MV-4-11 (cell line): ENCODE measurements around the gene SLC8A1.

Experiments used
- DNase-seq: peaks from one replicate; lab custom pipeline; 2025; lab: John Stamatoyannopoulos, UW

Gene SLC8A1

GRCh38 chr2:40421631-40422297 is 30.1 kb downstream of the SLC8A1 start:
- DNase-seq: no peak

DNA sequence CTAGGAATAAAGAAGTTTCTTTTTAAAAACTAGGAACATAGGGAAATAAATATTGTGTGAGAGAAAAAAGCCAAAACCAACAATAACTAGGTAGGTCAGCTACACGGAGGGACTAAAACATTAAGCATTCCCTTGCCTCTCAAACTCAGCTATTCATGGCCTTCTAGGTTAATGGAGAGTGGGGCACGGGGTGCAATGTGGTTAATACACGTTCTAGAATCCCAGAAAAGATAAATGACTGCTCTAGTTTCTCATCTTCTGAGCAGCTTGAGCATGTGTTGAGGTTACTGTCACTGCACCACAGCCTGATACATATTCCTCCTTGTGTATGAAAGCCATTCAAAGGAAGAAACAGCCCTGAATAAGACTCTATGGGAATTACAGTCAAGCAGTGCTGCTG is 31.4 kb downstream of the SLC8A1 start:
- DNase-seq: no peak

DNA sequence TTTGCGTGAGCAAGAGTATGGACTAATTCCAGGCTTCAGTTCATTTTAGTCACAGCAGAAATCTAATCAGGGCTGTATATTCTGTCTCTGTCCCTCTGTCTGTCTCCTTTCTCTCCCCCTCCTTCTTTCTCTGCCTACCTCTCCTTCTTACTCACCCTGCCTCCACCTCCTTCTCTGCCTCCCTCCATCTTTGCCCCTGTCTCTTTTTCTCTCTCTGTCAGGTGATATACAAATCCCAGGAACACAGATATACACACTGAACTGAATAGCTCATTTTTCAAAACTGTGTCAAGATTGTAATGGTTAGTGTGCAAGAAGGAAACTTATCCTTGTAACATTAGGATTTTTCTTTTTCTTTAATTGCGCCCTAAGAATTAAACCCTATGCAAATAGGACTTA is 32.5 kb downstream of the SLC8A1 start:
- no peak for DNase-seq

- no peak for DNase-seq
Observed at GRCh38 chr2:40418614-40419363, 33.1 kb downstream of the SLC8A1 start.

DNA sequence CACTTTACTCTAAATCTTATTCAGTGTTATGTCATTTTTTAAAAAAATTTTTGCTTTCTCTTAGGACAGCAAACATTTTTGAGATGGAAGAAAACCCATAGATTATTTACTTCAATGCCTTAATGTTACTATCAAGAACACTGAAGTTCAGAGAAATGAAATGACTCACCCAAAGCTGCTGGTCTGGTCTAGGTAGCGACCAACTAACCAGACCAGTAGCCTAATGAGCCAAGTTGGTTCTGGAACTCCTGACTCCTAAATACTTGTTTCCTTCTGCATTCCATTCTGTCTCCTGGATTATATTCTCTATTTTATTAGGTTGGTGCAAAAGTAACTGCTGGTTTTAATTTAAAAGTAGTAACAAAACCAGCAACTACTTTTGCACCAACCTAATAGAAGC is 35.4 kb downstream of the SLC8A1 start:
- no peak for DNase-seq

DNA sequence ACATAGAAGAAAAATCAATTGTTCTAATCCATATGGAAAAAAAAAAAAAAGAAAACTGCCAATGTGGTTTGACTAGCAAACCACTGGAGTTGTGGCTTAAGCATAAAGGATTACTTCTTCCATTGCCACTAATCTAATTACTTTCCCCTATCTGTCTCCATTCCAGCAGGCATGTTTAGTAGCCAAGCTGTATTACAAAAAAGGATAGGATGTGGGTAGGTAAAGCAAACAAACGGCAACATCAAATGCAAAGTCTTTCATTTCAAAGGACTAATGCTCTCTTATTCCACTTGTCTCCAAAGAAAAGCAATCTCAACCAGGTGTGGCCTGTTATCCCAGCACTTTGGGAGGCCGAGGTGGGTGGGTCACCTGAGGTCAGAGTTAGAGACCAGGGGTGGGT is 36.5 kb downstream of the SLC8A1 start:
- no peak for DNase-seq

DNA sequence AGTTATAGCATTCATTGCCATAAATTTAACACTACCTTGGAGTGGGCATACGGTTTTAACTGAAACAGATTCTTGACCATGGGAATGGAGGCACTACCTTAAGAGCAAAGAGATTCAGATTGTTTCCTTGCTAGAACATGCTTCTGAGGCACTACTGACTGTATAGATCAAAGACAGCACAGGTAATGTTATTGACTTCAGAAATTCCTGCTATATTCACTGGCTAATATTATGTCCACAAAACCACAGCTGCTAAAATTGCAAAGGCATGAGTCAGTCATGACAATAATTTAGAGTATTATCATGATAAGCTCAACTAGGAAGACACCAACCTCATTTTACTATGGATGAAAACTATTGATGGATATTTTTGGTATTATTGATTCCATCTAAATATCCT is 39.4 kb downstream of the SLC8A1 start:
- DNase-seq: no peak

- DNase-seq: no peak
Observed at GRCh38 chr2:40410695-40411094, 41.2 kb downstream of the SLC8A1 start.

GRCh38 chr2:40409734-40410133 is 42.2 kb downstream of the SLC8A1 start:
- no peak for DNase-seq

GRCh38 chr2:40406485-40407289 is 45.2 kb downstream of the SLC8A1 start:
- DNase-seq: no peak

DNA sequence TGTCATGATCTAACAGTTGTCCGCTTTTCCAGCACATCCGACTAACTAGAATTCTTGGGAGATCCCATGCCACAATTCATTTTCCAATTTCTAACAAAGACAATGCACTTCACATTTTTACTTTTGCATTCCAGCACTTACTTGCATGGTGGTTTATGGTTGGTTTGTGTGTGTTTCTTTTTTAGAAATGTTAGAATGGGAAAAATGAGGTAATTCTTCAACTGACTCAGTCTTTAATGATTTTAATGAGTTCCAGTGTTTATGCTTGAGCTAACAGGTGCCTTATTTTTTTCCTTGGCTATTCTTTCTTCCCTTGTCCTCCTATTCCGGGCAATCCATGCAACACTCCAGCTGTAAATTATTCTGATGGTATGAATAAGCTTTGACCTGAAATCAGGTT is 46.4 kb downstream of the SLC8A1 start:
- DNase-seq: no peak

GRCh38 chr2:40404517-40404916 is 47.4 kb downstream of the SLC8A1 start:
- peak; percentile 36 for DNase-seq

- no peak for DNase-seq
Observed at GRCh38 chr2:40403233-40403836, 48.6 kb downstream of the SLC8A1 start.

DNA sequence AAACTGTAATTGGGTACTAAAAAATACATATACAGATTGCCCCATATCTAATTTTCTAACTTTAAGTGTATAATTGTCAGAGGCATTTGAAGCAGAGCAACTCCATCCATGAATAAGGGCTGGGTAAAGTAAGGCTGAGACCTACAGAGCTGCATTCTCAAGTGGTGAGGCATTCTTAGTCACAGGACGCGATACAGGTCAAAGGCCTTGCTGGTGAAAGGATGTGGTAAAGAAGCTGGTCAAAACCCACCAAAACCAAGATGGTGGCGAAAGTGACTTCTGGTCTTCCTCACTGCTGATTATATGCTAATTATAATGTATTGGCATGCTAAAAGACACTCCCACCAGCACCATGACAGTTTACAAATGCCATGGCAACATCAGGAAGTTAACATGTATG is 50.0 kb downstream of the SLC8A1 start:
- peak; percentile 79 for DNase-seq

DNA sequence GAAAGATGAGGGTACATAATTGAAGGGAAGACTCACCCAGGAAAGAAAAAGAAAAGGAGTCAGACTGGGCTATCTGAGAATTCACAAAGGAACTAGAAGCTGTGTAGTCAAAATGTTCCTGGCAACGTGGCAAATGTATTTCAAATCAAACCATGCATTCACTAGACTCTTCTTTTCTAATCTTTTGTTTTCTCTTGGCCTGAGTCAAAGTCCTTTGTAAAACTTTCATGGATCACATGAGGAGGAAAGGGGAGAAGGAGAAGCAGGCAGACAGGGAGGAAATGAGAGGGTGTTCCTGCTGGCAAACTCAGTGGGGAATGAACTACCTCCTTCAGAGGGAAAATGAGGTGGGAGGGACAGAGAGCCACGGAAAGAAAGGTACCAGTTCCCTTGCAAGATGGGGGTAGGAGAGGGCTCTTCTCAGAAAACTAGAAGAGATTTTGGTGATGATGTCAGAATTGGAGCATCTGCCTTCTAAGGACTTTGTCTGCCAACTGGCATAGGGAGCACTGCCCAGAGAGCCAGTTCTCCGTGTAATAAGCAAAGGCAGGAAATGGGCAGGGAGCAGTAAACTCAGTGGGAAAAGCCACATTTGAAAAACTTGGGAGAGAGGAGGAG is 51.4 kb downstream of the SLC8A1 start:
- no peak for DNase-seq

GRCh38 chr2:40397765-40398164 is 54.1 kb downstream of the SLC8A1 start:
- DNase-seq: no peak

- no peak for DNase-seq
Observed at GRCh38 chr2:40396124-40396523, 55.8 kb downstream of the SLC8A1 start.

DNA sequence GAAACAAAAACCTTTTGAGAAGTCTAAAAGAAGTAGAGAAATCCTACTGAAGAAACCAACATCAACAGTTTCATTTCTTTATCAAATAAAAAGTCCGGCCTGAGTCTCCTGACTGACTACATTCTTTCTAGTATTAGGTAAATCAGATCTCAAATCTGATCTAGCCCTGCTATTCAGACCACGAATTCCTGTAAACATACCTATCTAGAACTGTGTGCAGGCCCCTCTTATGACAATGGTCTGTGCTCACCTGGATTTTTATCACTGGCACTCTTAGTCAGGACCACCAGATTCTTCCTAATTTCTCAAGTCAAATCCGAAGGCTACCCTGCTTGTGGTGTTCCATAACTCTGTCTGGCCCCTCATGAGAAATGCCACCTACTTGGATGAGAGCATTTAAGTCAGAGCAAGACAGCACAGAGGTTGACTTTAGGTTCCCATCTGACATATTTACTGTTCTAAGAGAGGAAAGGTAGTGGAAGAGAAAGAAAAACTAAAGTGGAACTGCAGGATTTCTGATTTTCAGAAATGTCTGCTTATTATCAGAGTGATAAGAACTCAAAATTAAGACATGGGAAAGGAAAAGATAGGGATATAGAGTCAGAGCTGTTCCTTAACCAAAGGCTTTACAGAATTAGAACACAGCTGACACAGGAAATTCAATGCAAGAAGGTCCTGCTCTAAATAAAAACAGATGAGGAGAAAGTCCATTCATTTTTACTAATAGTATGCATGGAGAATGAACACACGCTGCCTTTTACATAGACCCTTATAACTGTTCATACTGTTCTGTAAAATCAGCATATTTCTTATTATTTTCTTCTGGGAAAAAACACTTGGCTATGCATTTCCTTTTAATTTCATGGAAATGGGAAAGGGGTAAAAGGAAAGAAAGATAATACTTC is 56.5 kb downstream of the SLC8A1 start:
- no peak for DNase-seq

- DNase-seq: peak; percentile 69
Observed at GRCh38 chr2:40394597-40394996, 57.3 kb downstream of the SLC8A1 start.

DNA sequence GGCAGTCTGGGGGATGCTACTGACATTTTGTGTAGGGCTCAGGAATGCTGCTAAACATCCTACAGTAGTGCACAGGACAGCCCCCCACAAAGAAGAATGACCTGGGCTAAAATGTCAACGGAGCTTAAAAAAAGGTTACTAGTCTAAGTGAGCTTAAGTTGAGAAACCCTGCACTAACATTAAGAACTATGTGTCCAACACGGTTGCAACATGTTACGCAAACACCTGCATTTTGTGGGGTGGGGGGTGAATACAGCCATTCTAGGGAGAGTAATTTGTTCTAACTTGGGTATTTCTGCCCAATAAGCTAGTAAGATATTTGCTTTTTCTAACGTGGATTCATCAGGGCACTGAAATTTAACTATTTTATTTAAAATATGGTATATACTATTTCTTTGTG is 57.9 kb downstream of the SLC8A1 start:
- DNase-seq: peak; percentile 26

DNA sequence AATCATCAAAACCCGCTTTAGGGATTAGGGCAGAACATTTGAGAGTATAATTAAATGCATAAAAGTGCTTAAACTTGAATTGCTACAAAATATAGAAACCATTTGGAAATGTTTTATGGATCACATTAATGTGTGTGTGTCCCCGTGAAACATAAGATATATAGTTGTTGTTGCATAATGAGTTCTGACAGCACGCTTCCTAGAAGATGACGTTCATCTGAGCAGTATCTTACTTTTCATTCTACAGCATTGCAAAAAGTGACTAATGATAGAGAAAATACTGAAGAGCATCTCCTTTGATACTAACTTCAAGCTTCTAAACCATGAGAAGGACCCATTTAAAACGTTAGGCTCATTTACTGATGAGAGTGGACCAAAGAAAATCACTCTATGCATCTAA is 63.7 kb downstream of the SLC8A1 start:
- peak; percentile 5 for DNase-seq
